Smooth muscle cell (in vitro differentiated cells): ENCODE data around the gene CELF1. TPM values are rescaled to one million over a fixed set of nuclear protein-coding genes. Genes with fewer than 3 reads are reported as not detected.

Experiments used
- DNase-seq: peaks from one replicate; lab custom pipeline; 2025; ENCODE audit not compliant: unreplicated experiment; lab: John Stamatoyannopoulos, UW
- H2AFZ ChIP-seq: fragments of 200-600 bp; sonication (generic); 2 replicates; pipeline ENCODE4 v1.6.0; 2016; ENCODE audit warnings: antibody characterized with exemption, low read depth, mild to moderate bottlenecking
- H3F3A ChIP-seq: fragments of 200-600 bp; sonication (generic); 2 replicates; pipeline ENCODE4 v1.6.0; 2017; ENCODE audit warnings: antibody characterized with exemption, low read depth
- H3K27ac ChIP-seq: fragments of 200-600 bp; sonication (generic); 2 replicates; pipeline ENCODE4 v1.5.1; 2016; ENCODE audit warnings: low read depth, mild to moderate bottlenecking
- H3K27me3 ChIP-seq: fragments of 200-600 bp; sonication (generic); 2 replicates; pipeline ENCODE4 v1.6.1; 2016; ENCODE audit warnings: low read depth, mild to moderate bottlenecking
- H3K36me3 ChIP-seq: fragments of 200-600 bp; sonication (generic); 2 replicates; pipeline ENCODE4 v1.5.1; 2016; ENCODE audit warnings: low read depth
- H3K4me1 ChIP-seq: fragments of 200-600 bp; sonication (generic); 2 replicates; pipeline ENCODE4 v1.5.1; 2016; ENCODE audit warnings: low read depth
- H3K4me2 ChIP-seq: fragments of 200-600 bp; sonication (generic); 2 replicates; pipeline ENCODE4 v1.6.0; 2016; ENCODE audit warnings: mild to moderate bottlenecking
- H3K4me3 ChIP-seq: fragments of 200-600 bp; sonication (generic); 2 replicates; pipeline ENCODE4 v1.5.1; 2016; ENCODE audit warnings: mild to moderate bottlenecking
- H3K79me2 ChIP-seq: fragments of 200-600 bp; sonication (generic); 2 replicates; pipeline ENCODE4 v1.6.0; 2016; ENCODE audit warnings: low read depth, mild to moderate bottlenecking
- H3K9ac ChIP-seq: fragments of 200-600 bp; sonication (generic); 2 replicates; pipeline ENCODE4 v1.6.0; 2016; ENCODE audit warnings: low read depth
- H3K9me3 ChIP-seq: fragments of 200-600 bp; sonication (generic); replicated peaks from 2 replicates; pipeline ENCODE4 v1.5.1; 2016; ENCODE audit warnings: low read depth
- H4K20me1 ChIP-seq: fragments of 200-600 bp; sonication (generic); 2 replicates; pipeline ENCODE4 v1.6.0; 2016; ENCODE audit warnings: low read depth
- CTCF ChIP-seq: fragments of 200-600 bp; sonication (generic); IDR thresholded peaks from 2 replicates; pipeline ENCODE4 v1.5.1; 2017; ENCODE audit warnings: borderline replicate concordance, mild to moderate bottlenecking, antibody characterized with exemption; ENCODE audit not compliant: insufficient read depth, poor library complexity, severe bottlenecking
- WGBS: methylation state at CpG from one replicate; pipeline ENCODE4 v1.1.7; 2016; ENCODE audit warnings: low lambda C conversion rate; 5-methylcytosine and 5-hydroxymethylcytosine counted together
- polyA plus RNA-seq: library from polyadenylated mRNA; unstranded; fragments of >200 nt; fragmentation: Nextera tagmentation; extraction: Ambion mirVana; gene quantifications from 2 replicates; pipeline ENCODE4 v1.2.1, GENCODE V29; 2016
- total RNA-seq: library from RNA; depleted of rRNA; stranded (reverse); fragments of >200 nt; gene quantifications from 2 replicates; pipeline ENCODE4 v1.2.3, GENCODE V29; 2014

CELF1 gene
- total and polyA plus RNA-seq, 2 experiments from 2014 or later: 42.5 to 64.8 TPM

- peaks cover 98% of the 10 kb centered on the region for H4K20me1 ChIP-seq
- TF ChIP-seq CTCF: no peak
- WGBS: 98% methylated on average over 6 of the region's 6 CpGs
Observed at GRCh38 chr11:47545298-47545697, 7.6 kb downstream of the CELF1 start.

GRCh38 chr11:47541070-47541469, 11.9 kb downstream of the CELF1 start:
- WGBS: 97% methylated on average over 2 of the region's 2 CpGs
- no peak for TF ChIP-seq CTCF
- Histone ChIP-seq H3K27ac (peak overlapping the region; percentile 82), H3K27me3 (no peaks in the 10 kb centered on the region), H3K4me2 (no peak overlapping the region), H3K79me2 (peaks cover 91% of the 10 kb centered on the region), H3F3A (peaks cover 10% of the 10 kb centered on the region), H3K4me1 (peaks cover 12% of the 10 kb centered on the region), H2AFZ (no peak overlapping the region), H3K36me3 (no peaks in the 10 kb centered on the region), H3K9me3 (no peaks in the 10 kb centered on the region), H4K20me1 (peaks cover 98% of the 10 kb centered on the region), H3K4me3 (no peak overlapping the region), H3K9ac (no peak overlapping the region)
- DNase-seq: no peak

More at GRCh38 chr11:47545298-47545697, 7.6 kb downstream of the CELF1 start:
- H3K4me2 ChIP-seq: no peak overlapping the region
- H3K4me1 ChIP-seq: no peaks in the 10 kb centered on the region
- H3K4me3 ChIP-seq: no peak overlapping the region
- no peaks in the 10 kb centered on the region for H3K27me3 ChIP-seq
- H2AFZ ChIP-seq: no peak overlapping the region
- H3K9me3 ChIP-seq: no peaks in the 10 kb centered on the region
- H3K79me2 ChIP-seq: peaks cover 93% of the 10 kb centered on the region
- no peak overlapping the region for H3K27ac ChIP-seq
- H3F3A ChIP-seq: peaks cover 4% of the 10 kb centered on the region
- H3K9ac ChIP-seq: no peak overlapping the region
- no peak for DNase-seq
- H3K36me3 ChIP-seq: no peaks in the 10 kb centered on the region

DNA sequence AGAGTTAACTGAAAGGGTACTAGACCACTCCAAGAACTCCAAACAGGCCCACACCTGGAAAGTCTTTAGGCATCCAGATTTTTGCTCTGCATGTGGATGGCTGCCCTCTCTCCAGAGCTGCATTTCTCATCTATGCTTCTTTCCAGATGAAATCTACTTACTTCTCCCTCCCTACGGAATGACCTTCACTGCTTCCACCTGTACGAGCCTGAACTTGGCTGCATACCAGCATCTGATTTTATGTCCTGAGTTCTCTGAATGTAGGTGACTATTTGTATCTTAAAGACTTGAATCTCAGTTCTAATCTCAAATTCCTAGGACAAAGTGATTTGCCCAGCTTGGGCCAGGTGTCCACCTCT, 13.3 kb downstream of the CELF1 start:
- H3K4me2 ChIP-seq: peak overlapping the region; percentile 53

More for the DNA sequence above, 13.3 kb downstream of the CELF1 start:
- peaks cover 99% of the 10 kb centered on the region for H4K20me1 ChIP-seq
- H3K27me3 ChIP-seq: no peaks in the 10 kb centered on the region
- H3K27ac ChIP-seq: peak overlapping the region; percentile 82
- H3K36me3 ChIP-seq: no peaks in the 10 kb centered on the region
- no peak for TF ChIP-seq CTCF
- peaks cover 10% of the 10 kb centered on the region for H3F3A ChIP-seq
- peaks cover 12% of the 10 kb centered on the region for H3K4me1 ChIP-seq
- no peak overlapping the region for H2AFZ ChIP-seq
- DNase-seq: no peak
- no peak overlapping the region for H3K4me3 ChIP-seq
- WGBS: 78% methylated on average over 2 of the region's 2 CpGs
- peaks cover 91% of the 10 kb centered on the region for H3K79me2 ChIP-seq
- H3K9me3 ChIP-seq: no peaks in the 10 kb centered on the region
- H3K9ac ChIP-seq: peak overlapping the region; percentile 8
